ENCODE measurements around the gene ZNF594. TPM values are rescaled to one million over a fixed set of nuclear protein-coding genes. Genes with fewer than 3 reads are reported as not detected.

ZNF594 gene
- total RNA-seq, 1 donor from 2014 or later, result 10.4 TPM

GRCh38 chr17:5209396-5209795, 17.7 kb upstream of the ZNF594 start:
- no peak for DNase-seq (ENCODE audit: extremely low spot score, unreplicated experiment)
- no peak overlapping the region for H3K27ac Mint-ChIP-seq (ENCODE audit: unreplicated experiment)
- no peaks in the 10 kb centered on the region for H3K27me3 Mint-ChIP-seq (ENCODE audit: unreplicated experiment)
- peaks cover 7% of the 10 kb centered on the region for H3K36me3 Mint-ChIP-seq (ENCODE audit: unreplicated experiment)
- no peaks in the 10 kb centered on the region for H3K4me1 Mint-ChIP-seq (ENCODE audit: unreplicated experiment)
- no peaks in the 10 kb centered on the region for H3K9me3 Mint-ChIP-seq (ENCODE audit: unreplicated experiment)
- no peak overlapping the region for H3K4me3 Mint-ChIP-seq (ENCODE audit: unreplicated experiment)
- TF ChIP-seq CTCF (IDR thresholded peaks at IDR 0.05), result no peak

GRCh38 chr17:5203908-5204294, 12.2 kb upstream of the ZNF594 start:
- DNase-seq (ENCODE audit: extremely low spot score, unreplicated experiment), result no peak
- Mint-ChIP-seq H3K36me3 (ENCODE audit: unreplicated experiment) (peaks cover 7% of the 10 kb centered on the region), H3K9me3 (ENCODE audit: unreplicated experiment) (no peaks in the 10 kb centered on the region), H3K27me3 (ENCODE audit: unreplicated experiment) (no peaks in the 10 kb centered on the region), H3K4me3 (ENCODE audit: unreplicated experiment) (no peak overlapping the region), H3K4me1 (ENCODE audit: unreplicated experiment) (peaks cover 6% of the 10 kb centered on the region), H3K27ac (ENCODE audit: unreplicated experiment) (no peak overlapping the region)
- no peak for TF ChIP-seq CTCF (IDR thresholded peaks at IDR 0.05)

GRCh38 chr17:5203178-5203907, 11.7 kb upstream of the ZNF594 start:
- peaks cover 7% of the 10 kb centered on the region for H3K36me3 Mint-ChIP-seq (ENCODE audit: unreplicated experiment)
- H3K27me3 Mint-ChIP-seq (ENCODE audit: unreplicated experiment), result no peaks in the 10 kb centered on the region
- H3K4me3 Mint-ChIP-seq (ENCODE audit: unreplicated experiment), result no peak overlapping the region
- H3K9me3 Mint-ChIP-seq (ENCODE audit: unreplicated experiment), result no peaks in the 10 kb centered on the region
- no peak overlapping the region for H3K27ac Mint-ChIP-seq (ENCODE audit: unreplicated experiment)
- no peak for TF ChIP-seq CTCF (IDR thresholded peaks at IDR 0.05)
- peaks cover 6% of the 10 kb centered on the region for H3K4me1 Mint-ChIP-seq (ENCODE audit: unreplicated experiment)
- no peak for DNase-seq (ENCODE audit: extremely low spot score, unreplicated experiment)

GRCh38 chr17:5201011-5201410, 9.3 kb upstream of the ZNF594 start:
- TF ChIP-seq CTCF (IDR thresholded peaks at IDR 0.05), result no peak
- H3K4me1 Mint-ChIP-seq (ENCODE audit: unreplicated experiment), result peaks cover 6% of the 10 kb centered on the region
- DNase-seq (ENCODE audit: extremely low spot score, unreplicated experiment), result no peak
- no peak overlapping the region for H3K4me3 Mint-ChIP-seq (ENCODE audit: unreplicated experiment)
- no peaks in the 10 kb centered on the region for H3K36me3 Mint-ChIP-seq (ENCODE audit: unreplicated experiment)
- H3K27ac Mint-ChIP-seq (ENCODE audit: unreplicated experiment), result no peak overlapping the region
- no peaks in the 10 kb centered on the region for H3K9me3 Mint-ChIP-seq (ENCODE audit: unreplicated experiment)
- H3K27me3 Mint-ChIP-seq (ENCODE audit: unreplicated experiment), result no peaks in the 10 kb centered on the region

- Mint-ChIP-seq H3K27ac (ENCODE audit: unreplicated experiment) (no peak overlapping the region), H3K4me3 (ENCODE audit: unreplicated experiment) (no peak overlapping the region), H3K4me1 (ENCODE audit: unreplicated experiment) (peaks cover 6% of the 10 kb centered on the region), H3K9me3 (ENCODE audit: unreplicated experiment) (no peaks in the 10 kb centered on the region), H3K36me3 (ENCODE audit: unreplicated experiment) (no peaks in the 10 kb centered on the region), H3K27me3 (ENCODE audit: unreplicated experiment) (no peaks in the 10 kb centered on the region)
- no peak for TF ChIP-seq CTCF (IDR thresholded peaks at IDR 0.05)
- no peak for DNase-seq (ENCODE audit: extremely low spot score, unreplicated experiment)
Observed at GRCh38 chr17:5200360-5200759, 8.7 kb upstream of the ZNF594 start.
